Measurements from ENCODE around the gene CAPN12. TPM values are rescaled to one million over a fixed set of nuclear protein-coding genes. Genes with fewer than 3 reads are reported as not detected.

CAPN12 gene
- polyA plus RNA-seq, 1 of the 3 experiments (the other 2 are of a cell fraction) = 3.0 TPM

DNA sequence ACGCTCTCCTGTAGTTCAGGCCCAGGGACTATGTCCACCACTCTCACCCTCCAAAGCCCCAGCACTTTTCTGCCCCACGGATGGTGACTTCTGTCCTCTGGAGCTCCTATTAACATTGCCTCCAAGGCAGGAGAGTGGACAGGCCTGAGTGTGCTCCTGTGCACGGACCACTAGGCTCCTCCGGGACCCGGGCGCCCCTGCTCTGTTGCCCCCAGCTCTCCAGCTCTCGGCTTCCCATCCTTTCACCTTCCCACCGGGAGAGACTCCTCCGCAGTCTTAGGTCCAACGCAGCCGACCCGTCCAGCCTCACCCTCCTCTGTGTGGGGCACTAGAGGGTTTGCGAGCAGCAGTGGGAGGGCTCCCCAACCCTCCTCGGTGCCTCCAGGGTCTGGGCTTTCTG is 30.4 kb downstream of the CAPN12 start (continued):
- TF ChIP-seq, protein P1, sequence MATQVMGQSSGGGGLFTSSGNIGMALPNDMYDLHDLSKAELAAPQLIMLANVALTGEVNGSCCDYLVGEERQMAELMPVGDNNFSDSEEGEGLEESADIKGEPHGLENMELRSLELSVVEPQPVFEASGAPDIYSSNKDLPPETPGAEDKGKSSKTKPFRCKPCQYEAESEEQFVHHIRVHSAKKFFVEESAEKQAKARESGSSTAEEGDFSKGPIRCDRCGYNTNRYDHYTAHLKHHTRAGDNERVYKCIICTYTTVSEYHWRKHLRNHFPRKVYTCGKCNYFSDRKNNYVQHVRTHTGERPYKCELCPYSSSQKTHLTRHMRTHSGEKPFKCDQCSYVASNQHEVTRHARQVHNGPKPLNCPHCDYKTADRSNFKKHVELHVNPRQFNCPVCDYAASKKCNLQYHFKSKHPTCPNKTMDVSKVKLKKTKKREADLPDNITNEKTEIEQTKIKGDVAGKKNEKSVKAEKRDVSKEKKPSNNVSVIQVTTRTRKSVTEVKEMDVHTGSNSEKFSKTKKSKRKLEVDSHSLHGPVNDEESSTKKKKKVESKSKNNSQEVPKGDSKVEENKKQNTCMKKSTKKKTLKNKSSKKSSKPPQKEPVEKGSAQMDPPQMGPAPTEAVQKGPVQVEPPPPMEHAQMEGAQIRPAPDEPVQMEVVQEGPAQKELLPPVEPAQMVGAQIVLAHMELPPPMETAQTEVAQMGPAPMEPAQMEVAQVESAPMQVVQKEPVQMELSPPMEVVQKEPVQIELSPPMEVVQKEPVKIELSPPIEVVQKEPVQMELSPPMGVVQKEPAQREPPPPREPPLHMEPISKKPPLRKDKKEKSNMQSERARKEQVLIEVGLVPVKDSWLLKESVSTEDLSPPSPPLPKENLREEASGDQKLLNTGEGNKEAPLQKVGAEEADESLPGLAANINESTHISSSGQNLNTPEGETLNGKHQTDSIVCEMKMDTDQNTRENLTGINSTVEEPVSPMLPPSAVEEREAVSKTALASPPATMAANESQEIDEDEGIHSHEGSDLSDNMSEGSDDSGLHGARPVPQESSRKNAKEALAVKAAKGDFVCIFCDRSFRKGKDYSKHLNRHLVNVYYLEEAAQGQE (IDR thresholded peaks at IDR 0.05; ENCODE audit: low read depth, low read length) = no peak
- TF ChIP-seq RXRA (IDR thresholded peaks at IDR 0.05; ENCODE audit: borderline replicate concordance, low read depth) = no peak
- TF ChIP-seq YY1 (IDR thresholded peaks at IDR 0.05; ENCODE audit: low read depth) = no peak
- TF ChIP-seq TEAD4 (IDR thresholded peaks at IDR 0.05; ENCODE audit: borderline replicate concordance, insufficient read depth) = no peak
- TF ChIP-seq, protein P2, sequence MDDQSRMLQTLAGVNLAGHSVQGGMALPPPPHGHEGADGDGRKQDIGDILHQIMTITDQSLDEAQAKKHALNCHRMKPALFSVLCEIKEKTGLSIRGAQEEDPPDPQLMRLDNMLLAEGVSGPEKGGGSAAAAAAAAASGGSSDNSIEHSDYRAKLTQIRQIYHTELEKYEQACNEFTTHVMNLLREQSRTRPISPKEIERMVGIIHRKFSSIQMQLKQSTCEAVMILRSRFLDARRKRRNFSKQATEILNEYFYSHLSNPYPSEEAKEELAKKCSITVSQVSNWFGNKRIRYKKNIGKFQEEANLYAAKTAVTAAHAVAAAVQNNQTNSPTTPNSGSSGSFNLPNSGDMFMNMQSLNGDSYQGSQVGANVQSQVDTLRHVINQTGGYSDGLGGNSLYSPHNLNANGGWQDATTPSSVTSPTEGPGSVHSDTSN (IDR thresholded peaks at IDR 0.05) = no peak

DNA sequence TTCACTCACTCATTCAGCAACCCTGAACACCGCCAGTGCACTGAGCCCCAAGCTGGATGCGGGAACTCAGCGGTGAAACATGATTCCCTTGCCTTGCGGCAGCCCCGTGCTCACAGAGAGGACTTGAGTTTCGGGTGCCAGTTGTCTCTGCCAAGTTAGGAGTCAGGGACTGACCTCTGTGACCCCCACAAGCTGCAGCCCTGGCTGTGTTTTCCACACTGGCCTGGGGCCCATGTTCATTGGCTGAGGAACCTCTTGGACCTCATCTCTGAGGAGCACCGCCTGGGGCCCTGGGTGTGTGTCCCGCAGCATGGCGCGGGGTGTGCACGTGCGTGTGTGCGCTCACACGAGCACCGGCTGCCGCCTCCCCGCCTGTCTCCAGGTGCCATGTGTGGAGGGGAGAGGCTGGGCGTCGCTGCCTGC is 31.0 kb downstream of the CAPN12 start:
- H3K4me3 ChIP-seq (ENCODE audit: low read depth in 2 of 2, low read length in 1 of 2) = no peak overlapping the region
- H3K9me2 ChIP-seq = no peaks in the 10 kb centered on the region
- H3K27ac ChIP-seq (ENCODE audit: low read depth in 2 of 2, low read length in 1 of 2) = no peak overlapping the region
- CTCF ChIA-PET = interaction anchor here (1.1 kb wide), 1 partner anchor 13 kb away, joined by 3 read pairs; no protein-coding TSS in a partner anchor
- H3K9ac ChIP-seq = no peak overlapping the region
- peaks cover 6% of the 10 kb centered on the region for H3F3A ChIP-seq (replicated peaks; ENCODE audit: insufficient read depth)
- H3K9me3 ChIP-seq = no peaks in the 10 kb centered on the region
- 0 out of 2 replicates have a peak, but pooled peaks cover 4% of the 10 kb centered on the region for H4K20me1 ChIP-seq (ENCODE audit: insufficient read depth)
- DNase-seq = no peak
- POLR2A ChIA-PET = no interaction called here
- H2AFZ ChIP-seq (ENCODE audit: low read depth) = no peak overlapping the region
- peaks cover 52% of the 10 kb centered on the region for H3K79me2 ChIP-seq (ENCODE audit: insufficient read depth)
- H3K36me3 ChIP-seq (replicated peaks in 1 of 2; ENCODE audit: control insufficient read depth in 1 of 2, insufficient read depth in 2 of 2, low read length in 1 of 2) = peaks cover 69 to 83% of the 10 kb centered on the region in 2 experiments
- H3K27me3 ChIP-seq (ENCODE audit: insufficient read depth) = no peaks in the 10 kb centered on the region
- no peaks in the 10 kb centered on the region; a peak in 1 of 4 replicates for H3K4me1 ChIP-seq (ENCODE audit: control insufficient read depth in 1 of 2, insufficient read depth in 2 of 2, low read depth in 1 of 2, low read length in 1 of 2)
- 96% methylated on average over 18 of the region's 19 CpGs for WGBS (ENCODE audit: low lambda C conversion rate)
- TF ChIP-seq SMC3 (IDR thresholded peaks at IDR 0.05; ENCODE audit: low read depth, low read length) (no peak), MEF2A (IDR thresholded peaks at IDR 0.05; ENCODE audit: borderline replicate concordance, low read depth) (no peak), RAD21 (IDR thresholded peaks at IDR 0.05; ENCODE audit: low read length) (no peak), SIN3A (IDR thresholded peaks at IDR 0.05; ENCODE audit: borderline replicate concordance, low read depth, low read length) (no peak), EP300 (IDR thresholded peaks at IDR 0.05; ENCODE audit: borderline replicate concordance in 1 of 2, low read depth in 1 of 2, low read length in 1 of 2) (no peak), ELF1 (IDR thresholded peaks at IDR 0.05) (no peak), GATA2 (CRISPR knock-in tag; IDR thresholded peaks at IDR 0.05) (no peak), RXRA (IDR thresholded peaks at IDR 0.05; ENCODE audit: borderline replicate concordance, low read depth) (no peak), POLR2AphosphoS5 (IDR thresholded peaks at IDR 0.05; ENCODE audit: low read depth, low read length) (no peak), YY1 (IDR thresholded peaks at IDR 0.05; ENCODE audit: low read depth) (no peak)
- TF ChIP-seq, protein P3, sequence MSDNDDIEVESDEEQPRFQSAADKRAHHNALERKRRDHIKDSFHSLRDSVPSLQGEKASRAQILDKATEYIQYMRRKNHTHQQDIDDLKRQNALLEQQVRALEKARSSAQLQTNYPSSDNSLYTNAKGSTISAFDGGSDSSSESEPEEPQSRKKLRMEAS (IDR thresholded peaks at IDR 0.05; ENCODE audit: low read depth) = no peak
- TF ChIP-seq, protein P4, sequence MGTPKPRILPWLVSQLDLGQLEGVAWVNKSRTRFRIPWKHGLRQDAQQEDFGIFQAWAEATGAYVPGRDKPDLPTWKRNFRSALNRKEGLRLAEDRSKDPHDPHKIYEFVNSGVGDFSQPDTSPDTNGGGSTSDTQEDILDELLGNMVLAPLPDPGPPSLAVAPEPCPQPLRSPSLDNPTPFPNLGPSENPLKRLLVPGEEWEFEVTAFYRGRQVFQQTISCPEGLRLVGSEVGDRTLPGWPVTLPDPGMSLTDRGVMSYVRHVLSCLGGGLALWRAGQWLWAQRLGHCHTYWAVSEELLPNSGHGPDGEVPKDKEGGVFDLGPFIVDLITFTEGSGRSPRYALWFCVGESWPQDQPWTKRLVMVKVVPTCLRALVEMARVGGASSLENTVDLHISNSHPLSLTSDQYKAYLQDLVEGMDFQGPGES (IDR thresholded peaks at IDR 0.05; ENCODE audit: low read depth, low read length) = no peak
- TF ChIP-seq, protein P5, sequence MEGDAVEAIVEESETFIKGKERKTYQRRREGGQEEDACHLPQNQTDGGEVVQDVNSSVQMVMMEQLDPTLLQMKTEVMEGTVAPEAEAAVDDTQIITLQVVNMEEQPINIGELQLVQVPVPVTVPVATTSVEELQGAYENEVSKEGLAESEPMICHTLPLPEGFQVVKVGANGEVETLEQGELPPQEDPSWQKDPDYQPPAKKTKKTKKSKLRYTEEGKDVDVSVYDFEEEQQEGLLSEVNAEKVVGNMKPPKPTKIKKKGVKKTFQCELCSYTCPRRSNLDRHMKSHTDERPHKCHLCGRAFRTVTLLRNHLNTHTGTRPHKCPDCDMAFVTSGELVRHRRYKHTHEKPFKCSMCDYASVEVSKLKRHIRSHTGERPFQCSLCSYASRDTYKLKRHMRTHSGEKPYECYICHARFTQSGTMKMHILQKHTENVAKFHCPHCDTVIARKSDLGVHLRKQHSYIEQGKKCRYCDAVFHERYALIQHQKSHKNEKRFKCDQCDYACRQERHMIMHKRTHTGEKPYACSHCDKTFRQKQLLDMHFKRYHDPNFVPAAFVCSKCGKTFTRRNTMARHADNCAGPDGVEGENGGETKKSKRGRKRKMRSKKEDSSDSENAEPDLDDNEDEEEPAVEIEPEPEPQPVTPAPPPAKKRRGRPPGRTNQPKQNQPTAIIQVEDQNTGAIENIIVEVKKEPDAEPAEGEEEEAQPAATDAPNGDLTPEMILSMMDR (IDR thresholded peaks at IDR 0.05) = no peak
- TF ChIP-seq, protein P6, sequence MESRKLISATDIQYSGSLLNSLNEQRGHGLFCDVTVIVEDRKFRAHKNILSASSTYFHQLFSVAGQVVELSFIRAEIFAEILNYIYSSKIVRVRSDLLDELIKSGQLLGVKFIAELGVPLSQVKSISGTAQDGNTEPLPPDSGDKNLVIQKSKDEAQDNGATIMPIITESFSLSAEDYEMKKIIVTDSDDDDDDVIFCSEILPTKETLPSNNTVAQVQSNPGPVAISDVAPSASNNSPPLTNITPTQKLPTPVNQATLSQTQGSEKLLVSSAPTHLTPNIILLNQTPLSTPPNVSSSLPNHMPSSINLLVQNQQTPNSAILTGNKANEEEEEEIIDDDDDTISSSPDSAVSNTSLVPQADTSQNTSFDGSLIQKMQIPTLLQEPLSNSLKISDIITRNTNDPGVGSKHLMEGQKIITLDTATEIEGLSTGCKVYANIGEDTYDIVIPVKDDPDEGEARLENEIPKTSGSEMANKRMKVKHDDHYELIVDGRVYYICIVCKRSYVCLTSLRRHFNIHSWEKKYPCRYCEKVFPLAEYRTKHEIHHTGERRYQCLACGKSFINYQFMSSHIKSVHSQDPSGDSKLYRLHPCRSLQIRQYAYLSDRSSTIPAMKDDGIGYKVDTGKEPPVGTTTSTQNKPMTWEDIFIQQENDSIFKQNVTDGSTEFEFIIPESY (IDR thresholded peaks at IDR 0.05; ENCODE audit: borderline replicate concordance, low read depth) = no peak
- TF ChIP-seq, protein P7, sequence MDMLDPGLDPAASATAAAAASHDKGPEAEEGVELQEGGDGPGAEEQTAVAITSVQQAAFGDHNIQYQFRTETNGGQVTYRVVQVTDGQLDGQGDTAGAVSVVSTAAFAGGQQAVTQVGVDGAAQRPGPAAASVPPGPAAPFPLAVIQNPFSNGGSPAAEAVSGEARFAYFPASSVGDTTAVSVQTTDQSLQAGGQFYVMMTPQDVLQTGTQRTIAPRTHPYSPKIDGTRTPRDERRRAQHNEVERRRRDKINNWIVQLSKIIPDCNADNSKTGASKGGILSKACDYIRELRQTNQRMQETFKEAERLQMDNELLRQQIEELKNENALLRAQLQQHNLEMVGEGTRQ (IDR thresholded peaks at IDR 0.05; ENCODE audit: borderline replicate concordance, low read depth, low read length) = no peak
- TF ChIP-seq, protein P2 (IDR thresholded peaks at IDR 0.05) = no peak
- H3K4me2 ChIP-seq = no peak overlapping the region
